Epithelial cell of esophagus (primary cell): ENCODE measurements around the gene NPM1.
"Not testable (repeated sequence)": the region's sequence is repeated elsewhere in the genome, so short reads cannot be mapped to it uniquely, and the experiment has no call there.

Experiments
- DNase-seq: peaks from one replicate; pipeline ENCODE4 v3.0.0; 2010; ENCODE audit warnings: low read depth
- H3K4me3 ChIP-seq: 2 replicates; pipeline ENCODE4 v1.5.1; 2011; ENCODE audit warnings: mild to moderate bottlenecking, low read length, control low read depth
- TF ChIP-seq, protein P1 (sequence below): IDR thresholded peaks from 2 replicates; pipeline ENCODE4 v1.5.1; 2011; ENCODE audit warnings: low read depth, mild to moderate bottlenecking, low read length, control low read depth, inconsistent platforms; ENCODE audit not compliant: insufficient read depth; ENCODE audit errors: missing control alignments

The NPM1 gene

DNA sequence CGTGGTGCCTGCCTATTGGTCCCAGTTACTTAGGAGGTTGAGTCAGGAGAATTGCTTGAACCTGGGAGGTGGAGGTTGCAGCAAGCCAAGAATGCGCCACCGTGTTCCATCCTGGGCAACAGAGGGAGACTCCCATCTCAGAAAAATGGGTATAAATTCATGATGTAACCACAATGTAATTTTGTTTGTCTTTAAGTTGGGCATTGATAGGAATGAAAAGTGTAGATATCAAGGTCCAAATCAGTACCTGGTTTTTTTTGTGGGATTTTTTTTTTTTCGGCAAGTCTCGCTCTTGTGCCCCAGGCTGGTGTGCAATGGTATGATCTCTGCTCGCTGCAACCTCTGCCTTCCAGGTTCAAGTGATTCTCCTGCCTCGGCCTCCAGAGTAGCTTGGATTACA is 7.4 kb downstream of the NPM1 start:
- DNase-seq, result no peak
- no peak overlapping the region for H3K4me3 ChIP-seq
- TF ChIP-seq, protein P1, sequence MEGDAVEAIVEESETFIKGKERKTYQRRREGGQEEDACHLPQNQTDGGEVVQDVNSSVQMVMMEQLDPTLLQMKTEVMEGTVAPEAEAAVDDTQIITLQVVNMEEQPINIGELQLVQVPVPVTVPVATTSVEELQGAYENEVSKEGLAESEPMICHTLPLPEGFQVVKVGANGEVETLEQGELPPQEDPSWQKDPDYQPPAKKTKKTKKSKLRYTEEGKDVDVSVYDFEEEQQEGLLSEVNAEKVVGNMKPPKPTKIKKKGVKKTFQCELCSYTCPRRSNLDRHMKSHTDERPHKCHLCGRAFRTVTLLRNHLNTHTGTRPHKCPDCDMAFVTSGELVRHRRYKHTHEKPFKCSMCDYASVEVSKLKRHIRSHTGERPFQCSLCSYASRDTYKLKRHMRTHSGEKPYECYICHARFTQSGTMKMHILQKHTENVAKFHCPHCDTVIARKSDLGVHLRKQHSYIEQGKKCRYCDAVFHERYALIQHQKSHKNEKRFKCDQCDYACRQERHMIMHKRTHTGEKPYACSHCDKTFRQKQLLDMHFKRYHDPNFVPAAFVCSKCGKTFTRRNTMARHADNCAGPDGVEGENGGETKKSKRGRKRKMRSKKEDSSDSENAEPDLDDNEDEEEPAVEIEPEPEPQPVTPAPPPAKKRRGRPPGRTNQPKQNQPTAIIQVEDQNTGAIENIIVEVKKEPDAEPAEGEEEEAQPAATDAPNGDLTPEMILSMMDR, result no peak

DNA sequence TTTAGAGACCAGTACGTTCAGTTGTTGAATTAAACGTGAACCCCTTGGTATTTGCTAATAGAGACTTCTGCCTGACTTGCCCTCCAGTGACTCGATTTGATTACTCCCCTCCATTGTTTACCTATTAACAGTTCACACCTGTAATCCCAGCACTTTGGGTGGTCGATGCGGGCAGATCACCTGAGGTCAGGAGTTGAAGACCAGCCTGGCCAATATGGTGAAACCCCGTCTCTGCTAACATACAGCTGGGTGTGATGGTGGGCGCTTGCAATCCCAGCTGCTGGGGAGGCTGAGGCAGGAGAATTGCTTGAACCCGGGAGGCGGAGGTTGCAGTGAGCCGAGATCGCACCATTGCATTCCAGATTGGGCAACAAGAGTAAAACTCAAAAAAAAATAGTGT is 8.9 kb downstream of the NPM1 start:
- not testable (repeated sequence) for DNase-seq, H3K4me3 ChIP-seq

DNA sequence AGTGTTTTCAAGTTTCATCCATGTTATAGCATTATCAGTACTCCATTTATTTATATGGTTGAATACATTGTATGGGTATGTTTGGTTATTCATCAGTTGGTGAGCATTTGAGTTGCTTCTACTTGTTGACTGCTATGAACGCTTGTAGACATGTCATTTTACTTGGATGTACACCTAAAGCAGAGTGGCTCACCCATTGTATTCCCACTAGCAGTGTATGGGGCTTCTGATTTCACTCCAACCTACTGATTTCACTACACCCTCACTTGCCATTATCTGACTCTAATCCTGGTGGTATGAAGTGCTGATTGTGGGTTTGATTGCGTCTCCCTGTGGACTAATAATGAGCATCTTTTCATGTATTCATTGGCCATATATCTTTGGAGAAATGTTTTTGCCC is 9.5 kb downstream of the NPM1 start:
- TF ChIP-seq, protein P1, result no peak
- H3K4me3 ChIP-seq, result no peak overlapping the region
- no peak for DNase-seq

DNA sequence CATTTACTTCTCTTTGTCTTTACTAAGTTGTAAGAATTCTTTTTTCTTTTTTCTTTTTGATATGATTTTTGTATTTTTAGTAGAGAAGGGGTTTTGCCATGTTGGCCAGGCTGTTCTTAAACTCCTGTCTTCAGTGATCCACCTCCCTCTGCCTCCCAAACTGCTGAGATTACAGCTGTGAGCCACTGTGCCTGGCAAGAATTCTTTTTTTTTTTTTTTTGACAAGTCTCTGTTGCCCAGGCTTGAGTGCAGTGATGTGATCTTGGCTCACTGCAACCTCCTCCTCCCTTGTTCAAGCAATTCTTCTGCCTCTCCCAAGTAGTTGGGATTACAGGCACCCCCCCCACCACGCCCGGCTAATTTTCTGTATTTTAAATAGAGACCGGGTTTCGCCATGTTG is 9.9 kb downstream of the NPM1 start:
- TF ChIP-seq, protein P1, result no peak
- no peak overlapping the region for H3K4me3 ChIP-seq
- no peak for DNase-seq

DNA sequence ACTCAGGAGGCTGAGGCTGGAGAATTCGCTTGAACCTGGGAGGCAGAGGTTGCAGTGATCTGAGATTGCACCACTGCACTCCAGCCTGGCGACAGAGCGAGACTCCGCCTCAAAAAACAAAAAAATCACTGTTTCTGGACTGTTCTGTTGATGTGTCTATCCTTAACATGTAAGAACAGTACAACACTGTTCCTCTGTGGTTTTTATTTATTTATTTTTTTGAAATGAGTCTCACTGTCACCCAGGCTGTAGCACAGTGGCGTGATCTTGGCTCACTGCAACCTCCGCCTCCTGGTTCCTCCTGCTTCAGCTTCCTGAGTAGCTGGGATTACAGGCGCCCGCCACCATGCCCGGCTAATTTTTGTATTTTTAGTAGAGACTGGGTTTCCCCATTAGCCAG is 11.0 kb downstream of the NPM1 start:
- H3K4me3 ChIP-seq, DNase-seq: not testable (repeated sequence)

DNA sequence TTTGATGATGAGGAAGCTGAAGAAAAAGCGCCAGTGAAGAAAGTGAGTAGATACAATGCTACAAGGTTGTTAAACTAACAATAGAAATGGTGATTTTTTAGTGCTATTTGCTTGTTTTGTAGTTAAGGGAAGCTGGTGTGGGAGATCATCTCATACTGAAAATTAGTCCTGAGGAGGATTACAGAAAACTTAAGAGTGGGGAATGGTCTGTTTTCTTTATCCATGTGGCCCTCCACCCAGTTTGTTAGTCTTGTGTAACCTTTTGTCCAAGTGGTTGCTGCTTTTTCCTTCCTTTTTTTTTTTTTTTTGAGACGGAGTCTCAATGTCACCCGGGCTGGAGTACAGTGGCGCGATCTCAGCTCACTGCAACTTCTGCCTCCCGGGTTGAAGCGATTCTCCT is 12.5 kb downstream of the NPM1 start:
- H3K4me3 ChIP-seq, result no peak overlapping the region
- DNase-seq, result no peak
- TF ChIP-seq, protein P1, result no peak

DNA sequence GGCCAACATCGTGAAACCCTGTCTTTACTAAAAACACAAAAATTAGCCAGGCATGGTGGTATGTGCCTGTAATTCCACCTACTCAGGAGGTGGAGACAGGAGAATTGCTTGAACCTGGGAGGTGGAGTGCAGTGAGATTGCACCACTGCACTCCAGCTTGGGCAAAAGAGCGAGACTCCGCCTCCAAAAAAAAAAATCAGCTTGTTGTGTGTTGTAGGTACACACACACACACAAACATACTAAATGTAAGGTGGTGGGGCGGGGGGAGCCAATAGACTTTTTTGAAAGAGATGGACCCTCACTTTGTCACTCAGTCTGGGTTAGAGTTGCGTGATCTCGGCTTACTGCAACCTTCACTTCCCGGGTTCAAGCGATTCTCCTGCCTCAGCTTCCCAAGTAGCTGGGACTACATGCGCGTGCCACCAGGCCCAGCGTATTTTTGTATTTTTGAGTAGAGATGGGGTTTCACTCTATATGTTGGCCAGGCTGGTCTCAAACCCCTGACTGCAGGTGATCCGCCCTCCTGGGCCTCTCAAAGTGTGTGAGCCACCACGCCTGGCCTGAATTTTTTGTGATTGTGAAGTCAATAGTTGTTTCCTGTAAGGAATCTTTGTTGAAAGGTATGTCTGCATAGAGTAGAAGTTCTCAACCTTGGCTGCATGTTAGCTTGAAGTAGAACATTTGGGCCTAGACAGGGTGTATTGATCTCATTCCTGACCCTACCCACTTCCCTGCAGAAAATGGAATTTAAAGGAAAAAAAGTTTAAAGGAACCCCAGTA is 13.7 kb downstream of the NPM1 start:
- no peak for DNase-seq
- TF ChIP-seq, protein P1, result no peak
- no peak overlapping the region for H3K4me3 ChIP-seq

DNA sequence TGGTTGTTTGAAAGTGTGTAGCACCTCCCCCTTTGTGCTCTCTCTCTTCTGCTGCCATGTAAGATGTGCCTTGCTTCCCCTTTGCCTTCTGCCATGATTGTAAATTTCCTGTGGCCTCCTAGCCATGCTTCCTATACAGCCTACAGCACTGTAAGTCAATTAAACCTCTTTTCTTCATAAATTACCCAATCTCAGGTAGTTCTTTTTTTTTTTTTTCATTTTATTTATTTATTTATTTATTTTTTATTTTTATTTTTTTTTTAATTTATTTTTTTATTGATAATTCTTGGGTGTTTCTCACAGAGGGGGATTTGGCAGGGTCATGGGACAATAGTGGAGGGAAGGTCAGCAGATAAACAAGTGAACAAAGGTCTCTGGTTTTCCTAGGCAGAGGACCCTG is 15.1 kb downstream of the NPM1 start:
- DNase-seq, H3K4me3 ChIP-seq: not testable (repeated sequence)
